HG02973 (cell line): ENCODE data around the gene SYNC.

Source experiments
- ATAC-seq: cut with Tn5 transposase; IDR thresholded peaks from one replicate; pipeline ENCODE4 v1.9.1; 2021; ENCODE audit warnings: moderate library complexity; ENCODE audit not compliant: unreplicated experiment

SYNC gene

GRCh38 chr1:32702599-32703478 lies at the start of gene SYNC:
SYNC (minus strand) TSS chr1:32702770; CDS start chr1:32702660, 110 bp downstream.
- no peak for ATAC-seq

GRCh38 chr1:32749771-32750170 lies 47.2 kb upstream of the SYNC start:
- no peak for ATAC-seq

- no peak for ATAC-seq
Measured at GRCh38 chr1:32749332-32749731, 46.8 kb upstream of the SYNC start.

GRCh38 chr1:32748926-32749325 lies 46.4 kb upstream of the SYNC start:
- no peak for ATAC-seq

- no peak for ATAC-seq
Measured at GRCh38 chr1:32748348-32748747, 45.8 kb upstream of the SYNC start.

- no peak for ATAC-seq
Measured at GRCh38 chr1:32746130-32746529, 43.6 kb upstream of the SYNC start.

GRCh38 chr1:32744071-32744425 lies 41.5 kb upstream of the SYNC start:
- no peak for ATAC-seq

GRCh38 chr1:32743380-32744070 lies 41.0 kb upstream of the SYNC start:
- ATAC-seq, result no peak

GRCh38 chr1:32742956-32743355 lies 40.4 kb upstream of the SYNC start:
- no peak for ATAC-seq

- no peak for ATAC-seq
Measured at GRCh38 chr1:32742199-32742947, 39.8 kb upstream of the SYNC start.

GRCh38 chr1:32741413-32742198 lies 39.0 kb upstream of the SYNC start:
- ATAC-seq, result no peak

- ATAC-seq, result no peak
Measured at GRCh38 chr1:32741059-32741412, 38.5 kb upstream of the SYNC start.

GRCh38 chr1:32736812-32737791 lies 34.5 kb upstream of the SYNC start:
- no peak for ATAC-seq

GRCh38 chr1:32733582-32734321 lies 31.2 kb upstream of the SYNC start:
- ATAC-seq, result no peak

- no peak for ATAC-seq
Measured at GRCh38 chr1:32729254-32730046, 26.9 kb upstream of the SYNC start.

GRCh38 chr1:32728413-32729077 lies 26.0 kb upstream of the SYNC start:
- ATAC-seq, result no peak

- no peak for ATAC-seq
Measured at GRCh38 chr1:32727876-32728275, 25.3 kb upstream of the SYNC start.

- ATAC-seq, result no peak
Measured at GRCh38 chr1:32725615-32725982, 23.0 kb upstream of the SYNC start.
